Measurements from ENCODE around the gene HADHA.

GRCh38 chr2:26245810-26246209, 1.4 kb upstream of the HADHA start:
- TF ChIP-seq, protein P1, sequence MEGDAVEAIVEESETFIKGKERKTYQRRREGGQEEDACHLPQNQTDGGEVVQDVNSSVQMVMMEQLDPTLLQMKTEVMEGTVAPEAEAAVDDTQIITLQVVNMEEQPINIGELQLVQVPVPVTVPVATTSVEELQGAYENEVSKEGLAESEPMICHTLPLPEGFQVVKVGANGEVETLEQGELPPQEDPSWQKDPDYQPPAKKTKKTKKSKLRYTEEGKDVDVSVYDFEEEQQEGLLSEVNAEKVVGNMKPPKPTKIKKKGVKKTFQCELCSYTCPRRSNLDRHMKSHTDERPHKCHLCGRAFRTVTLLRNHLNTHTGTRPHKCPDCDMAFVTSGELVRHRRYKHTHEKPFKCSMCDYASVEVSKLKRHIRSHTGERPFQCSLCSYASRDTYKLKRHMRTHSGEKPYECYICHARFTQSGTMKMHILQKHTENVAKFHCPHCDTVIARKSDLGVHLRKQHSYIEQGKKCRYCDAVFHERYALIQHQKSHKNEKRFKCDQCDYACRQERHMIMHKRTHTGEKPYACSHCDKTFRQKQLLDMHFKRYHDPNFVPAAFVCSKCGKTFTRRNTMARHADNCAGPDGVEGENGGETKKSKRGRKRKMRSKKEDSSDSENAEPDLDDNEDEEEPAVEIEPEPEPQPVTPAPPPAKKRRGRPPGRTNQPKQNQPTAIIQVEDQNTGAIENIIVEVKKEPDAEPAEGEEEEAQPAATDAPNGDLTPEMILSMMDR (IDR thresholded peaks at IDR 0.05) = no peak
- TF ChIP-seq POLR2A (IDR thresholded peaks at IDR 0.05) = no peak
